PC-3 (cell line): ENCODE results near the gene UBTF.
"Not testable (repeated sequence)": the region's sequence is repeated elsewhere in the genome, so short reads cannot be mapped to it uniquely, and the experiment has no call there.

Experiments used
- EZH2 ChIP-seq: fragments of 300-600 bp; sonication (generic); IDR thresholded peaks from one replicate; pipeline ENCODE4 v1.6.1; 2017; ENCODE audit warnings: antibody characterized with exemption, mild to moderate bottlenecking, low read length; ENCODE audit not compliant: unreplicated experiment
- EZH2phosphoT487 ChIP-seq: fragments of 300-600 bp; sonication (generic); IDR thresholded peaks from 2 replicates; pipeline ENCODE4 v1.6.1; 2018; ENCODE audit warnings: mild to moderate bottlenecking, antibody characterized with exemption, low read length, borderline replicate concordance
- TF ChIP-seq, protein P1 (sequence below): fragments of 300-600 bp; sonication (generic); conservative IDR thresholded peaks from 2 replicates; pipeline ENCODE4 v1.5.1; 2017; ENCODE audit warnings: antibody characterized with exemption, low read depth, mild to moderate bottlenecking, low read length

DNA sequence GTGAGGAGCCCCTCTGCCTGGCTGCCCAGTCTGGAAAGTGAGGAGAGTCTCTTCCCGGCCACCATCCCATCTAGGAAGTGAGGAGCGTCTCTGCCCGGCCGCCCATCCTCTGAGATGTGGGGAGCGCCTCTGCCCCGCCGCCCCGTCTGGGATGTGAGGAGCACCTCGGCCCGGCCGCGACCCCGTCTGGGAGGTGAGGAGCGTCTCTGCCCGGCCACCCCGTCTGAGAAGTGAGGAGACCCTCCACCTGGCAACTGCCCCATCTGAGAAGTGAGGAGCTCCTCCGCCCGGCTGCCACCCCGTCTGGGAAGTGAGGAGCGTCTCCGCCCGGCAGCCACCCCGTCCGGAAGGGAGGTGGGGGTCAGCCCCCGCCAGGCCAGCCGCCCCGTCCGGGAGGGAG lies 18.4 kb upstream of the UBTF start:
- TF ChIP-seq, protein P1, sequence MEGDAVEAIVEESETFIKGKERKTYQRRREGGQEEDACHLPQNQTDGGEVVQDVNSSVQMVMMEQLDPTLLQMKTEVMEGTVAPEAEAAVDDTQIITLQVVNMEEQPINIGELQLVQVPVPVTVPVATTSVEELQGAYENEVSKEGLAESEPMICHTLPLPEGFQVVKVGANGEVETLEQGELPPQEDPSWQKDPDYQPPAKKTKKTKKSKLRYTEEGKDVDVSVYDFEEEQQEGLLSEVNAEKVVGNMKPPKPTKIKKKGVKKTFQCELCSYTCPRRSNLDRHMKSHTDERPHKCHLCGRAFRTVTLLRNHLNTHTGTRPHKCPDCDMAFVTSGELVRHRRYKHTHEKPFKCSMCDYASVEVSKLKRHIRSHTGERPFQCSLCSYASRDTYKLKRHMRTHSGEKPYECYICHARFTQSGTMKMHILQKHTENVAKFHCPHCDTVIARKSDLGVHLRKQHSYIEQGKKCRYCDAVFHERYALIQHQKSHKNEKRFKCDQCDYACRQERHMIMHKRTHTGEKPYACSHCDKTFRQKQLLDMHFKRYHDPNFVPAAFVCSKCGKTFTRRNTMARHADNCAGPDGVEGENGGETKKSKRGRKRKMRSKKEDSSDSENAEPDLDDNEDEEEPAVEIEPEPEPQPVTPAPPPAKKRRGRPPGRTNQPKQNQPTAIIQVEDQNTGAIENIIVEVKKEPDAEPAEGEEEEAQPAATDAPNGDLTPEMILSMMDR, result not testable (repeated sequence)
- TF ChIP-seq EZH2phosphoT487, EZH2: not testable (repeated sequence)
